NOMO-1 (cell line): ENCODE measurements around the gene SEL1L3.

Experiments used
- DNase-seq, 2 experiments: peaks; one replicate each; lab custom pipeline; 2025; ENCODE audit not compliant: unreplicated experiment in 2 of 2; lab: John Stamatoyannopoulos, UW

SEL1L3 gene

DNA sequence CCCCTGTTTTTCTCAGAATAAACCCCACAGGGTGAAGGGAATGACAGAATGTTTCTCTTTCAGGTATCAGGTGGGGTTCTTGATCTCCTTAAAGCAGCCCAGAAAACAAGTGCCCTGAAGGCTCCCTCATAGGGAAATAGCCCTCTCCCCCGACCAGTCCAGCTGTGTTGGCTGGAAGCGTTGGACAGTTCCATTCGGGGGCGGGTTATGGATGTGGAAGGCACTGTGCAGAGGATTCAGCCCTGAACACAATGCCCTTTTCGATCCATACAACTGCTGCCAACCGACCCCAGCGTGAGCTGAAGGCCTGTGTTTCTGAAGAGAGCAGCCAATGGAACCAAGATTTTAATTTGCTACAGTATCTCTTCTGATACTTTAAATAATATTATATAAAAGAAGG is 41.5 kb downstream of the SEL1L3 start:
- no peak for DNase-seq

DNA sequence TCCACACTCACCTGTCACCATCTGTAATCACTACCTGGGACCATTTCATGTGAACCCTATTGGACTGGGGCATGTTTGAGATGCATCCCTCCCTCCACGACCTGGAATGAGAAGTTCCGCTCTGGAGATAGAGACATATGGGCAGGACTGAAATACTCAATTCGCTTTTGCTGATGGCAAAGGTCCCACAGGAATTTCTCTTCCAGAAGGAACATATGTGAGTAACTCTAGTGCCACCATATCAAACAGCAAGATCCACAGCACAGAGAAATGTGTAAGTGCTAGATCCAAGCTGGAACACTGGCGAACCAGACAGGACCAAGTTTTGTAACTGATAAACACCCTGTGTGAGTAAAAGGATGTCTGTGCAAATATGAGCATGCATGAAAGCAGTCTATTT is 43.9 kb downstream of the SEL1L3 start:
- no peak for DNase-seq

DNA sequence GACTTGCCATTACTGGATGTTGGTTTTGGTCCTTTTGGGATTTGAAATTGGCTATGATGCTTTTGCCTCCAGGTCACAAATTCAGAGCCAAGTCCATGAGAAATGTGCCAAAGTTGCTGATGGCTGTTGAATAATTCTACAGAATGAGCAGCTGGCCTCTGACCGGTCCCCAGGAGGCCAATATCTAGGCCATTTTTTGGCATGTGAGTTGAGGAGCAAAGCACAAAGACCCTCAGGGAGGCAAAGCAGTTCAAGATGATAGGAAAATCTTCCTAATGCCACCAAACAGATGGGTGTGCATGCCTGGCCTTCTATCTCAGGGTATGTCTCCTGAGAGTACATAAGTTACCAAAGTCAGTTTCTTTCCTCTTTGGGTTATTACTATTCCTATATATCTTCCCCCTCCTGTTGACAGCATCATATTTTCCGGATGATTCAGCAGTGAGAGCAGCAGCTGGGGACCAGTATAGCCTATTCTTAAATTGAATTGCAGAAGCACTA is 44.4 kb downstream of the SEL1L3 start:
- no peak for DNase-seq

DNA sequence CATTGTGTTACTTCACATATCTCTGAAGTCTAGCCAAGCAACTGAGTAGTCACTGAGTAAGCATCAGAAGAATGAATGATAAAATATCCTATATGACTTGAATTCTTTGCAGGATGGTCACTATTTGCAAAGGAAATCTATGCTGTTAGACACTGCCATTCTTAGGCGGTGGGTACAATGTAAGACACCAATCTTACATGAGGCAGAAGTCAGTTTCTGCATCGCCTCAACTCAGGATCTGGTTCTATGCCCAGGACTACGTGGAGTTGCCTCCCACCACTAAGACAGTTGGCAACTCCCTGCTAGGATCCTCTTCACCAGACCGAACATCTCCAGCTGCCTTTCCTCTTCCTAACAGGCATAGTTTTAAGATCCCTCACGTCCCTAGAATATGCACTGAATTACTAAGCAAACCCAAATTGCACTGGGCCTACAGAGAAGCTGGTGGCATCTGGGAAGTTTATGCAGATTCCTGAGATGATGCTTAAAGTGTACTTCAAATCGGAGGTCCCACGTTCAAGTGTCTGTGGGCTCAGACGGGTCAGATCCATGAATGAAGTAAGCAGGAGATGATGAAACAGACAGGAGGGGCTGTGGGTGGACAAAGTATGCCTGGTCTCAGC is 45.6 kb downstream of the SEL1L3 start:
- no peak for DNase-seq

DNA sequence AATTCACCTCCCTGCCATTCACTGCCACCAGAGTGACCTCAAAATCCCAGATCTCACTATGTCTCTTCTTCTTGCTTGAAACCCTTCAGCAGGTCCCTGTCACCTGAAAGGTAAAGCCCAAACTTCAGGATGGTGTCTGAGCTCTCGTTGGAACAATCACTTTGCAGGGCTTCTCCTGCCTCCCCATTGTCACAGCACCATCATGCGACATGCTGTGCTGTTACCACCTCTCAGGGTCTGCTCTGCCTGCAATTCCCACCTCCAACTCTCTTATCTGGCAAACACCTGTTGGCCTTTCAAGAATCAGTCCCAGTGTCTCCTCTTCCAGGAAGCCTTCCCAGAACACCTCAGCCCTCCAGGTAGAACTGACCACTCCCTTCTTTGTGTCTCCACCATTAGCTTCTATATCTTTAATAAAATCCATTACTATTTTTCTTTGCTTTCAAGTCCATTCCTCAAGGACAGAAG is 46.2 kb downstream of the SEL1L3 start:
- no peak for DNase-seq

DNA sequence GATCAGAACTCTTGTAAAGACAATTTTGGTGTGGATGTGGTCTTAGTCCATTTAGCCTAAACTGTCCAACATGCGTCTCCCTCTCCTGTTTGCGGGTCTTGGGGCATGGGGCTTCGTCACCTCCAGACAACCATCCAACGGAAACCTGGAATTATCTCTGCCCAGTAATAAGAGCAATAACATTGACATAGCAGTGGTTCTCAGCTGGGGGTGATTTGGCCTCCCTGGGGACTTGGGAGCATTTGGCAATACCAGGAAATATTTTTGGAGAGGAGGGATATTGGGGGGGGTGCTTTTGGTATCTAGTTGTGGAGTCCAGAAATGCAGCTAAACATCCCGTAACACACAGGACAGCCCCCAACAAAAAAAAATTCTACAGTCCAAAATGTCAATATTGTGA is 47.2 kb downstream of the SEL1L3 start:
- no peak for DNase-seq

DNA sequence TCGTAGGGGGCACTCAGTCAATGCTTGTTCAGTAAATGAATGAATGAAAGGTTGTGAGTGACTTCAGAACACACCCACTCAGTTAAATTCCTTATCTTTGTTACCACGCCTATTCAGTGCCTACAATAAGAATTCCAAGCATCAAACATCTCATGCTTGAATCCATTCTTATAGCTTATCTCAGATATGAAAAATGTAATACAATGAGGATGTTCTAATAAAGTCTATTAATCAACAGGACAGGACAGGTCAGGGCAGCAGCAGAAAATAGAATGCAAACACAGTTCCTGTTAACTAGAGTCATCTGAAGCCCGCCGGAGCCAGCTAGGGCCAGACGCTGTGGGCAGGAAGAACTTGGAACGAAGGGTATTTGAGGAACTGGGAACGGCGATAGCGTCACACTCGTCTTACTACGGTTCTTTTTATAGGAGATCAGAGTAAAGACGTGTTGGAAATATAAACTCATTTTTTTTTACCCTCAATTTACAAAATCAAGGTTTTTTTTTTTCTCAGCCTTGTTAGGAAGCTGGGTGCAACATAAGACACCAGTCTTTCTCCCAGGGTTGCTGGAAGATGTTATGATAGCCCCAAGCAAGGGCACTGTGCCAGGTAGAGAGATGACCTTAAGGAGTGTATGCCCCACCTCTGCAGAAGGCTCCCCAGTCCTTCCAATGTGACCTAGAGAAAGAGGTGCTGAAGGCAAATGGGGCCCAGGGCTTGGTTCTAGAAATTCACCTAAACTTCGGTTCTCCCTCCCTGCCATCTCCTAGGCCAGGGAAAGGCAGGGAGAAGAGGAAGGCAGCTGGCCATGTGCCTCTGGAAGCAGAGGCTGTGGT is 48.3 kb downstream of the SEL1L3 start:
- no peak for DNase-seq

DNA sequence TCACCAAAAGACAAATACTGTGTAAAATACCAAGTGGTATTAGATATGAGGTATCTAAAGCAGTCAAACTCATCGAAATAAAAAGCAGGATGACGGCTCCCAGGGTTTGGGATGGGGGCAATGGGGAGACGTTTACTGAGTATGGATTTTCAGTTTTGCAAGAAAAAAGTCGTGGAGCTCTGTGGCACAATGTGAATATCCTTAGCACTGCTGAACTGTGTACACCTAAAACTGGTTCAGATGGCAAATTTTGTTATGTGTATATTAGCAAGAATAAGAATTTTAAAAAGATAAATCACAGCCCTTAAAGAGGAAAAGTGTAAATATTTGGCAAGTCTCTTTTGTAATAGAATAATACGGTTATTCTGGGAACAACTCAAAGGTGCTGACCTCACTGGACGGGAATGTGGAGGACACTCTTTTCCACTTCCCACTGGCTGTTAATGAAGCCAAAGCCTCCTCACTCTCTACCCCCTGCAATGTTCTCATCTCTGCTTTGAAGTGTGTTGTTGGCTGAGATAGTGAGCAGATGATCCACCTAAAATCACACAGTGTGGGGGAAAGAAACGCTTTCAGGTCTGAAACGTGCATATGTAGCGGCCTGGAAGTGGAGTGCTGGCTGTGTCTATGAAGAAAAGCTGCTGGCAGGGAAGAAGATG is 49.2 kb downstream of the SEL1L3 start:
- no peak for DNase-seq

DNA sequence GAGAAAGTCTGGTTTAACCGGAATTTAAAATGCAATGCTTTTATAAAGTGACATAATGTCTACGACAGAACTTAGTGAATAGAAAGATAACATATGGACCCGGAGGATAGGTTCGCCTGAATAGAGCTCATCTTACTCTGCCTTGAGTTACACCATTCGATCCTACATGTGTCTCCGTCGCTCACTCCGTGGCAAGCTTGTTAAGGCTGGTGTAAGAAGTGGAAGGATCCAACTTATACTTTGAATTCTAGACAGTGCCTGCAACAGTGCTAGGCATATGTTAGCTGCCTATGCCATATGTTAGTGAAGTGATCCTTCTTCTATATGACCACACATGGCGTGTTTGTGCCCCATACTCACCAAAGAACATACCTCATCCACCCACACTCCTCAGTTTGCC is 50.9 kb downstream of the SEL1L3 start:
- DNase-seq = no peak

DNA sequence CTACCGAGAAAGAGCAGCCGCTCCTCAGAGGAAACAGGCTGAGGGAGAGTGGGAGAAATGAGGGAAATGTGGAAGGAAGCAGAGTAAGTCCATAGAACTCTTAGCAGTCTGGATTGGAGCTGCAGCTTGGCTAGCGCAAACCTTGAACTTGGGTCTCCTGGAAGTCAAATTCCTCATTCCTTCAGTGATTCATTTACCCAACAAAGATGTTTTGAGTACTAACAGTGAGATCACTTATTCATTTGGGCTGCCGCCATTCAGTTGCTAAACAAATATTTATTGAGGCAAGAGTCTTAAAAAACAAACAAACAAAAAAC is 51.5 kb downstream of the SEL1L3 start:
- DNase-seq = no peak

DNA sequence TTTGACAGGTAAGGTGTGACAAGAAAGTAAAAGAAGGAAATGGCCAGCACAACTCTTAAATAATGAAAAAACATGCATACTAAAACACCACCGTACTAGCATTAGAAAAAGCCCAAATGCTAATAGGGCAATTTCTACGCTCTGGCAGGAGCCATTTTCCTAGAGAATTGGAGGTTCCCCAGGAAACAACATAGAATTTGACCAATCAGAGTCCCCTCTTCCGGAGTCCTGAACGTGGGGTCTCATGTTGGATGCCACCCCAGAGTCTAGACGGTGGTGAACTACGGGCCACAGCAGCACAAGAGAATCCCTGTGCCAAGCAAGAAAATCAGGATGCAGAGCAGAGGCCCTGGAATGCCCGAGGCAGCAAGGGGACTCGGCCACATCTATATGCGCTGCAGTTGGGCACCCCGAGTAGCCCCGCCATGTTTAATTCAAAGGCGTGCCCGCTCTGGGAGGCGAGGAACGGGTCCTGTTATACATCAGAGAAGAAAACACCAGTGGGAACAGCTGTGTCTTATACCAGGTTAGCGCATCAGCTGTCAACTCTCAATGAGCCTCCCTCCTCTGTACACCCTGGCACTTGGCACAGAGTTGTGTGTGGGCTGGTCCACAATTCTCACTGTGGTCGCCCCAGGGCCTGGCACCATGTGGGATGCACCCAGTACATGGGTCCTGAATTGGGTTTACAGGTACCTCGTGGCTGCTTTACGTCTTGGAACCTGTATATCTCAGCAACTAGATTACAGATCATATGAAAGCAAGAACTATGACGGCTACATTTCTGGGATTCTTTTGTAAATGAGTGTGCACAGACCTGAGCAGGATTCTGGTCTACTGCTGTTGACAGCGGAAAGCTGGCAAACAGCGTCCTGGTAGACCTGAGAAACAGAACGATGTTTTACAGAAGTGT is 52.1 kb downstream of the SEL1L3 start:
- DNase-seq = no peak

DNA sequence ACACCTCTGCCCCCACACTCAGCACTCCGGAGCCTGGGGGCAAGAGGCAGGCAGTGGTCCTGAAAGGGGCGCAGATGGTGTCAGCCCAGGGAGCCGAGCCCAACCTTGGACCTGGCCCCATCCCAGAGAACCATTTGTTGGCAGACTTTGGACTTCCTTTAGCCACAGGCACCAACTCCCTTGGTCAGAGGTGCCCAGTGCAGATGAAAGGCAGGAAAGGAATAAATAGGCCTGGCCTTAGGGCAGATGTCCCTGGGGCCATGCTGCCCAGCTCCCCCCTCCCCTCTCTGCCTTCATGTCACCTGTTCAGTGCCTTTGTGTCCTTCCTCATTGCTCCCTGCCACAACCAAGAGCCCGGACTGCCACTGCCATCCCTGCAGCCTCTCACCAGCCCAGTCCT is 52.8 kb downstream of the SEL1L3 start:
- DNase-seq = no peak

DNA sequence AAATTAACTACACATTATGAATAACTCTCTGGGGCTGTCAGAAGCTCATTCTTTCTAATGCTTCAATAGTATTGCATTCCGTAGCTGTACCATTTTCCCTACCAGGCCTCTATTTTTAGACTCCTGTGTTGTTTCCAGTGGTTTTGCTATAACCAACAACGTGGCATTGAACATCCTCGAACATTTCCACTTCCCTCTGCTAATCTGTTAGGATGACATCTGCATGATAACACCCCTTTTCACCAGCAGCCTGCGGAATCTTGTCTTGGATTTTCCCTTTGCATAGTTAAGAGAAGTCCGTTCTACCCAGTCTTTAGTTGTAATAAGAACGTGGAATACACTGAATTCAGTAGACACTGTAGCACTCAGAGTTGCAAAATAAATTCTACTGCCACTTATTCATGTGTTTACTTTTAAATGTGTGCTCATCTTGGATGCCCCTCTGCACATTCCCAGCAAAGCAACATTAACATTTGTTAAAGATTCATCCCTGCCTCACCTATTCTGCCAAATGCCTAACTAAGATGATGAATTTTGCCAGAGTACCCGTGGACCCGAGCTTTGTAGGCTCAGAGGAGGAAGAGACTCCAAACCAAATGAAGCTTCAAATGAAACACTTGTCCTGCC is 55.6 kb downstream of the SEL1L3 start:
- no peak for DNase-seq

DNA sequence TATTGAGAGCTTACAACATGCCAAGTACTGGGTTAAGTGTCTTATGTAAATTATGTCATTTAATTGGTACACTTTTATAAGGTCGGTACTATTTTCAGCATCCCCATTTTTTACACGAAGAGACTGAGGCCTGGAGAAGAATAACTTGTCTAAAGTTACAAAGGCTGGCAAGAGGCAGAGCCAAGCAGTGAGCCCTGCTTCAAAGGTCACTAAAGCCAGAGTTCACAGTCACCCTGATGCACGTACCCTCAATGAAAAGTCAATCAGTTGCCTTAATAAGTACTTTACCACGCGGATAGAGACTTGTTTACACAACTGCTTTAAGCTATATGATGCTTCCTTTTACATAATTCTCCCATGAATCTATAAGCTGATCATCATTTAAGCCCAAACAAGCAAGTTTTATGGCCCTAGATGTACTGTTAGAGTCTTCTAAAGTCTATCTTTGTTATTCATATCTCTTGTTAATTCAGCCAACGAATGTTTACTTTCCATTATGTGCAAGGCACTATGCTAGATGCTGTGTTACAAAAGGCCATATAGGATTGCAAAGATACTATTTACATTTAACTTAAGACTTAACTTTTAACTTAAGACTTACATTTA is 57.4 kb downstream of the SEL1L3 start:
- DNase-seq = no peak

DNA sequence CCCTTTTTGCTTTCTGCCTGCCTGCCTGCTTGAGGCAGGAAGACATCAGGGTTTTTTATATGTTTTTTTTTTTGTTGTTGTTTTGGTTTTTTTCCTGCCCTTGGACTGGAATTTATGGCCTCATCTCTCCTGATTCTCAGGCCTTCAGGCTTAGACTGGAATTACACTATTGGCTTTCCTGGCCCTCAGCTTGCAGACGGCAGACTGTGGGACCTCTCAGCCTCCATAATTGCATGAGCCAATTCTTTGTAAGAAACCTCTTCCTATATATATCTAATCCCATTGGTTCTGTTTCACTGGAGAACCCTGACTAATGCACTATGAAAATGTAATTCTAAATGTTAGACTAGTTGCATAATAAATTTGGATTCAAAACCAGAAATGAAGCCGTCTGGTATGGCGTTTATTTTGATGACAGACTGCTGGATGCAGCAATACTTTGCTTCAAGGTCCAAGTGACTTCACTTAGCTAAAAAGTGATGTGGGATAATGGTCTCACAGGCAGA is 59.0 kb downstream of the SEL1L3 start:
- no peak for DNase-seq

DNA sequence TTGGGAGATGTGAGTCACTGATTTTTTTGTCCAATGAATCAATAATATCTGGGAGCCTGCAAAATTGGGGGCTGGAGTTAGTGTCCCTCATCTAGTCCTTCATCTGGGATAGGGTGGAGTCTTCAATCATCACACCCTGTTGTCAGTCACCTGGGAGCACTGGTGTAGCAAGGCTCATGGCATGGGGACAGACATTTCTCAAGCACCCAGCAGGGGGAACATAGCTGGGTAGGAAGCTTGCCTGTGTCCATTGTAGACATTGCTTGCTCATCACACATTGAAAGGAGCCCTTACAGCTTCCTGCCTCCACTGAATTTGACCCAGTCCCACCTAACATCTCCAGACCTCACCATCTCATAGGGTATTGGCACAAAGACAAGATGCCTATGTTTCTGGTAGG is 61.2 kb downstream of the SEL1L3 start:
- no peak for DNase-seq

DNA sequence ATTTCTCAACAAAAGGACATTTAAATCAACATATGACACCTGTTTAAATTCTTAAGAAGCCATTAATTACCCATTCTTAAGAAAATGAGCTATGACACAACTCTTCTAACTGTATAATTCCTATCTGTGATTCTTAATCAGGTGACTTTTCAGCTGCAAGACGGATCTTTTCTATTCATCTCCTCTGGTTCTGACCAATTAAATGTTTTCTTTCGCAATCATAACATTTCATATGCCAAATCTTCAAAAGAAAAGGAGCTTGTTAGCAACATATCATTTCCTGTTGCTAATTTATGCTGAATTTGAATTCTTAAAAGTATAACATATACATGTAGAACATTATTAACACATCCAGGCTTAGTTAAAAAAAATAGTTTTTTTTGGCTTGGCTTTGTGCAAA is 62.5 kb downstream of the SEL1L3 start:
- no peak for DNase-seq

DNA sequence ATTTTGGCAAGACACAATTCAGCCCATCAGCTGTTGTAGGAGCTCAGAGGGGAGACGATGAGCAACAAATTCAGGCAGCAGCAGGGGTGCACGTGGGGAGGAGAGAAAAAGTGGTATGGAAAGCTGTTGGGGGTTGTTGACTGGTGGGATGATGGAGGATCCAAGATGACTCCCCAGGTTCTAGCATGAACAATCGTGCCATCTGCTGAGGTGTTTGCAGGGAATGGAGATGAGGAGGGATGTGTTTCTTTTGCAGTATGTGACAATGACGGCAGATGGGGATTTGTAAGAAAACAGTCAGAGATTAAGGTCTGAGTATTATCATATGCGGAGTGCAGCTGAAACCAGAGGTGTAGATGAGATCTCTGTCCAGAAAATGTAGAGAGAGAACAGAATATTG is 63.3 kb downstream of the SEL1L3 start:
- DNase-seq = no peak

DNA sequence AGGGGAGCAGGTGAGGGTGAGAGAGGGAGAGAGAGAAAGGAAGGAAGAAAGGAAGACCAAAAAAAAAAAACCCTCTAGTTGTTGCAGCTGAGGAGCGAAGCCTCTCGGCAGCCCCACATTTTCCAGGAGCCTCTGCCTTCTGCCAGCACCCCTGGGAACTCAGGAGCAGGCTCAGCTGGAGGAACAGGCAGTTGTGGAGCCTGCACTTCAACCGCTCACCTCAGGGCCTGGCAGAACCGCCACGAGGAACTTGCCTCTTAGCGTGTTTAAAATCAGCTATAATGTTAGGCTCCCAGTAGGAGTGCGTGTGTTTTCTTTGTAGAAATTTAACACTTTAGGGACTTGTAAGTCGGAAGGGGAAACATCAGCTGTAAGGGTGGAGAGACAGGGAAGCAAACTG is 65.7 kb downstream of the SEL1L3 start:
- DNase-seq = no peak
